22Rv1 (cell line): ENCODE results near the gene FAM184B.

Experiments used
- H3K27ac ChIP-seq: fragments of 450-650 bp; 2 replicates; pipeline ENCODE4 v1.5.1; 2017
- ZFX ChIP-seq: fragments of 450-650 bp; IDR thresholded peaks from 2 replicates; pipeline ENCODE4 v1.6.1; 2017; ENCODE audit warnings: antibody characterized with exemption, borderline replicate concordance
- TF ChIP-seq, protein P1 (sequence below): fragments of 450-650 bp; IDR thresholded peaks from 2 replicates; pipeline ENCODE4 v1.5.1; 2017; ENCODE audit warnings: mild to moderate bottlenecking

Gene FAM184B

GRCh38 chr4:17657090-17657489 lies 124.3 kb downstream of the FAM184B start:
- TF ChIP-seq, protein P1, sequence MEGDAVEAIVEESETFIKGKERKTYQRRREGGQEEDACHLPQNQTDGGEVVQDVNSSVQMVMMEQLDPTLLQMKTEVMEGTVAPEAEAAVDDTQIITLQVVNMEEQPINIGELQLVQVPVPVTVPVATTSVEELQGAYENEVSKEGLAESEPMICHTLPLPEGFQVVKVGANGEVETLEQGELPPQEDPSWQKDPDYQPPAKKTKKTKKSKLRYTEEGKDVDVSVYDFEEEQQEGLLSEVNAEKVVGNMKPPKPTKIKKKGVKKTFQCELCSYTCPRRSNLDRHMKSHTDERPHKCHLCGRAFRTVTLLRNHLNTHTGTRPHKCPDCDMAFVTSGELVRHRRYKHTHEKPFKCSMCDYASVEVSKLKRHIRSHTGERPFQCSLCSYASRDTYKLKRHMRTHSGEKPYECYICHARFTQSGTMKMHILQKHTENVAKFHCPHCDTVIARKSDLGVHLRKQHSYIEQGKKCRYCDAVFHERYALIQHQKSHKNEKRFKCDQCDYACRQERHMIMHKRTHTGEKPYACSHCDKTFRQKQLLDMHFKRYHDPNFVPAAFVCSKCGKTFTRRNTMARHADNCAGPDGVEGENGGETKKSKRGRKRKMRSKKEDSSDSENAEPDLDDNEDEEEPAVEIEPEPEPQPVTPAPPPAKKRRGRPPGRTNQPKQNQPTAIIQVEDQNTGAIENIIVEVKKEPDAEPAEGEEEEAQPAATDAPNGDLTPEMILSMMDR = no peak
- TF ChIP-seq ZFX = no peak
- no peak overlapping the region for H3K27ac ChIP-seq

GRCh38 chr4:17654701-17655100 lies 126.7 kb downstream of the FAM184B start:
- no peak for TF ChIP-seq ZFX
- TF ChIP-seq, protein P1 = no peak
- no peak overlapping the region for H3K27ac ChIP-seq

- TF ChIP-seq, protein P1 = no peak
- TF ChIP-seq ZFX = no peak
- H3K27ac ChIP-seq = no peak overlapping the region
These were observed 131.0 kb downstream of the FAM184B start for GRCh38 chr4:17650406-17650805.

GRCh38 chr4:17647927-17648326 lies 133.5 kb downstream of the FAM184B start:
- no peak for TF ChIP-seq ZFX
- TF ChIP-seq, protein P1 = no peak
- H3K27ac ChIP-seq = no peak overlapping the region

GRCh38 chr4:17647176-17647806 lies 134.1 kb downstream of the FAM184B start:
- no peak for TF ChIP-seq ZFX
- TF ChIP-seq, protein P1 = no peak

DNA sequence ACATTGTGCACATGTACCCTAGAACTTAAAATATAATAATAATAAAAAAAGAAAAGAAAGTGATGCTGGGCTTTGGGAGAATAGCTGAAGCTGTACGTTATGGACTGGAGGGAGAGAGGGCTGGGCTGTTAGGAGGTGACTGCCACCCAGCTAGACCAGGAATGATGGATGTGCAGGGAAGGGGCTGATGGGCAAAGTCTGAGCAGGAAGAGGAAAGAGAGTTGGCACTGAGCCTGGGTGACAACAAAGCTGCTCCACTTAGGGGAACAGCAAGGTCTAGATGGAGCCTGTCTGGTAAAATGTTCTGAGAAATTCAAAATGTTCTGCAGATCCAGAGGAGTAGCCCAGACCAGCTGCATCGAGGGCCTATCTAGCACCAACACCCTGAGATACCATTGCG lies 134.7 kb downstream of the FAM184B start:
- TF ChIP-seq, protein P1 = no peak
- TF ChIP-seq ZFX = no peak

More at GRCh38 chr4:17647176-17647806, 134.1 kb downstream of the FAM184B start:
- no peak overlapping the region for H3K27ac ChIP-seq

GRCh38 chr4:17642398-17642783 lies 139.0 kb downstream of the FAM184B start:
- TF ChIP-seq, protein P1 = no peak
- TF ChIP-seq ZFX = no peak
- H3K27ac ChIP-seq = no peak overlapping the region

More for the DNA sequence above, 134.7 kb downstream of the FAM184B start:
- no peak overlapping the region for H3K27ac ChIP-seq
